Left forelimb (tissue), 1 donor: ENCODE results near the gene SLC22A3.

Experiments
- DNase-seq: peaks from one replicate; pipeline ENCODE4 v3.0.0-alpha.2; 2018; ENCODE audit warnings: low spot score

Gene SLC22A3

GRCh38 chr6:160417550-160417949 lies 69.4 kb downstream of the SLC22A3 start:
- no peak for DNase-seq

GRCh38 chr6:160418370-160418769 lies 70.2 kb downstream of the SLC22A3 start:
- no peak for DNase-seq

GRCh38 chr6:160419488-160419887 lies 71.3 kb downstream of the SLC22A3 start:
- no peak for DNase-seq

- no peak for DNase-seq
These were observed 72.2 kb downstream of the SLC22A3 start for GRCh38 chr6:160420253-160420968.

GRCh38 chr6:160420969-160421556 lies 72.9 kb downstream of the SLC22A3 start:
- no peak for DNase-seq

GRCh38 chr6:160421854-160422253 lies 73.7 kb downstream of the SLC22A3 start:
- DNase-seq = no peak

- DNase-seq = no peak
These were observed 76.1 kb downstream of the SLC22A3 start for GRCh38 chr6:160424256-160424655.

GRCh38 chr6:160426136-160426535 lies 78.0 kb downstream of the SLC22A3 start:
- DNase-seq = no peak

- DNase-seq = no peak
These were observed 79.3 kb downstream of the SLC22A3 start for GRCh38 chr6:160427312-160428068.

- DNase-seq = no peak
These were observed 79.9 kb downstream of the SLC22A3 start for GRCh38 chr6:160428069-160428430.

GRCh38 chr6:160428818-160429619 lies 80.8 kb downstream of the SLC22A3 start:
- DNase-seq = no peak

GRCh38 chr6:160429620-160429895 lies 81.4 kb downstream of the SLC22A3 start:
- no peak for DNase-seq

- no peak for DNase-seq
These were observed 82.0 kb downstream of the SLC22A3 start for GRCh38 chr6:160430203-160430602.

GRCh38 chr6:160430751-160431150 lies 82.6 kb downstream of the SLC22A3 start:
- no peak for DNase-seq

GRCh38 chr6:160431226-160431625 lies 83.0 kb downstream of the SLC22A3 start:
- DNase-seq = no peak

GRCh38 chr6:160431791-160432404 lies 83.7 kb downstream of the SLC22A3 start:
- no peak for DNase-seq

- peak; percentile 33 for DNase-seq
These were observed 87.8 kb downstream of the SLC22A3 start for GRCh38 chr6:160435935-160436334.

GRCh38 chr6:160437154-160437553 lies 89.0 kb downstream of the SLC22A3 start:
- no peak for DNase-seq

- no peak for DNase-seq
These were observed 89.6 kb downstream of the SLC22A3 start for GRCh38 chr6:160437775-160438174.

GRCh38 chr6:160438481-160438880 lies 90.3 kb downstream of the SLC22A3 start:
- DNase-seq = no peak

- no peak for DNase-seq
These were observed 91.6 kb downstream of the SLC22A3 start for GRCh38 chr6:160439751-160440150.

GRCh38 chr6:160442151-160442550 lies 94.0 kb downstream of the SLC22A3 start:
- no peak for DNase-seq
